GM18868 (cell line): ENCODE measurements around the gene P2RX1.
A peak's percentile ranks its signal among the peaks of the same experiment; 100 is the strongest.

Source experiments
- ATAC-seq: cut with Tn5 transposase; IDR thresholded peaks from one replicate; pipeline ENCODE4 v1.9.1; 2021; ENCODE audit warnings: mild to moderate bottlenecking, moderate library complexity; ENCODE audit not compliant: unreplicated experiment

Gene P2RX1

DNA sequence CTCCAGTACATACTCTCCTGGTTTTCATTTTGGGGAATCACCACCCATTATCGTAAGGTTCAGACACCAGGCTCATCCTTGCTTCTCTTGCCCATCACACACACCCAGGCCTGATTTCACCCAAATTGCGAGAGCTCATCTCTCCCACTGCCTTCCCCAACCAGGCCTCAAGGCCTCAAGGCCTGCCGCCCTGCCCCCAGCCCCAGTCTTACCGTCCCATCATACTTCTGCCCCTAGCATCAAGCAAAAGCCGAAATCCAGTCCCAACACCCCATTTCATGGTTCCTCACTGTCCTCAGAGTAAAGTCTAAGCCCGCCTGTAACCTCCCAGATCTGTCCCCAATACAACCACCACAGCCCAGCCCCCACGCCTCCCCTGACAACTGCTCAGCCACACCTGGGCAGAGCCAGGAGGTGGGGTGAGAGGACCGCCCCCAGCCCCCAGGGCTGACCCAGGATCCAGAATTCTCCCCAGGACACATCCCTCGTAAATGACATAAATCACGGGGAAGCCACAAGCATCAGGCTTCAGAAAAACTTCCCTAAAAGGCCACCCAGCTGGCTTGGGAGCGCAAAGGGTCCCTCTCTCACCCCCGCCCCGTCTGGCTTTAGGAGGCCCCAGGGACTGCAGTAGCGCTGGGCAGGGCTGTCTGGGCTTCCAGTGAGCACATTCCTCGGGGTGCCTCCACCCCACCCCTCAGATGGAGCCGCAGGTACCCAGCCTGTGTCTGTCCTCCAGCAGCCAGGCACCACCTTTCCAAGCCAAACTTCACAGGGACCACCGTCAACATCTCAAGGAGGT is 9.6 kb upstream of the P2RX1 start:
- ATAC-seq = no peak

DNA sequence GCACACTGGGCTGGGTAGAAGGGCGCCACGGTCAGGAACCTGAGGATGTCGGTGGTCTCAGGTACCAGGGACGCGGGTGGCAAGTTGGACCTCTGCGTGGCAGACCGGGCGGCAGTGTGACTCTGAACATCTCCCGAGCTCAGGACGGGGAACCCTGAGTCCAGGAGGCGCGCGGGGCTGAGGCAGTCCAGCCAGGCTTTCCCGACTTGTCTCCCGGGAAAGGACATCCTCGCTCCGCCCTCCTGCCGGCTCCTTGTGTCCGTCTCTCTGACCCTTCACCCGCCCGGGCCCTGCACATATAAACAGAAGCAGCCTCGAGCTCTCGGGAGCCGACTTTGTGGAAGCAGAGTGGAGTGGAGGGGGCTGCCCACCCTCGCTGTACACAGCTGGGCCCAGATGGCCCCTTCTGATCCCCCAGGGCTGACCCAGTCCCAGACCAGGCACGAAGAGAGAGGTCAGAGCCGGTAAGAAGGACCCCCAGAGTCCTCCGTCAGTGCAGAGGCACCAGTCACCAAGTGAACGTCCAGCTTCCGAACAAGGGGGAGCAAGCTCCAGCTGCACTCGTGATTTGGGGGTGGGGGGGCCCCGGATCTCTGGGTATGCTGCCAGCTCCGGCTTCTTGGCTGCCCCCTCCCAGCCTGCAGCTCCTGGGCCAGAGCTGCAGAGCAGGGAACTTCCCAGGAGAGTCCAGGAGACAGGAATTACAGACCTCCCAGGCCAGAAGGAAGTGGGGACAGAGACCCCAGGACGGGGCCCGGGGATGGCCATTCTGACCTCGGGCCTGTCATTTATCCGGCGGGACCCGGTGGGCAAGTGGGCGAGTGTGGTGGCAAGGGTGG is 8.5 kb upstream of the P2RX1 start:
- no peak for ATAC-seq

DNA sequence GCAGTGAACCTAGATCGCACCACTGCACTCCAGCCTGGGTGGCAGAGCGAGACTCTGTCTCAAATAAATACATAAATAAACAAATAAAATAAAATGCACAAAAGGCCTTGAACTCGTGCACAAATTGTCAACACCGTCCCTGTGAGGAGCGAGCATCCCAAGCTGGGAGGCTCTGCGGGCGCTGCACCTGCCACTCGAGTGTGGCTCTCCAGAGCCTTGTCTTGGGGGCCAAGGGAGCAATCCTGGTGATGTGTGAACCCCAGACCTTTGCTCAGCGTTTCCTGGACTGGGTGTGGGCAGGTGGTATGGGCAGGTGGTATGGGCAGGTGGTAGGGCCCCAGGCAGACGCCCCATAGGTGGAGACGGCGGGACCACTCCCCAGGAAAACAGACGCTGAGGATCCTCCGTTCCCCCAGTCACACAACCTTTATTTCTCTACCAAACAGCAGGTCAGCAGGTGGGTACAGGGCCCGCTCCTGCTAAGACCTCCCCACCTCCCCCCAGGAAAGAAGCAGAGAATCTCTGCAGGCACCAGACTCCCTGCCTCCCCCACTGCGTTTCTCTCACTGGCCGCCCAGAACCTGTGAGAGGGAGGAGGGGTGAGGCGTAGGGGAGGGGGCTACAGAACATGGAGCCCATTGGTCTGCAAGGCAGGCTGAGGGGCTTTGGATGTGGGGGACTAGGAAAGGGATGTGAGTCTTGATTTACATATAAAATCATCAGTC is 7.4 kb upstream of the P2RX1 start:
- no peak for ATAC-seq

DNA sequence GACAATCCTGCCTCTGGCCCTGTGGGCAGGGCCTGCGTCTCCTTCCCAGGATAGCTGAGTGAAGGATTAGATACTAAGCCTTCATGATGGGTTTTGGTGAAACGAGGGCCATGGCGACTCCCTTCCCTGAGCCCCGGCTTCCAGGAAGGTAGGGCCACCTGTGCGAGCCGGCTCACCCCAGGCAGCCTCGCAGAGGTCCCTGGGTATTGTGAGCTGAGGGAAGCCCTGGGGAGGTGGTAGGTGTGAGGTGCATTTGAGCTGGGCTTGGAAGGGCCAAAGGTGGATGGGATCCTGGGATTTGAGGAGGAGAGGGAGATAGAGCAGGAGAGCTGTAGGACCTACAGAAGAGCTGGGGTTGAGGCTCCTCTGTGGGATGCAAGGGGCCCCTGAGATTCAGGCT is 6.5 kb upstream of the P2RX1 start:
- no peak for ATAC-seq

DNA sequence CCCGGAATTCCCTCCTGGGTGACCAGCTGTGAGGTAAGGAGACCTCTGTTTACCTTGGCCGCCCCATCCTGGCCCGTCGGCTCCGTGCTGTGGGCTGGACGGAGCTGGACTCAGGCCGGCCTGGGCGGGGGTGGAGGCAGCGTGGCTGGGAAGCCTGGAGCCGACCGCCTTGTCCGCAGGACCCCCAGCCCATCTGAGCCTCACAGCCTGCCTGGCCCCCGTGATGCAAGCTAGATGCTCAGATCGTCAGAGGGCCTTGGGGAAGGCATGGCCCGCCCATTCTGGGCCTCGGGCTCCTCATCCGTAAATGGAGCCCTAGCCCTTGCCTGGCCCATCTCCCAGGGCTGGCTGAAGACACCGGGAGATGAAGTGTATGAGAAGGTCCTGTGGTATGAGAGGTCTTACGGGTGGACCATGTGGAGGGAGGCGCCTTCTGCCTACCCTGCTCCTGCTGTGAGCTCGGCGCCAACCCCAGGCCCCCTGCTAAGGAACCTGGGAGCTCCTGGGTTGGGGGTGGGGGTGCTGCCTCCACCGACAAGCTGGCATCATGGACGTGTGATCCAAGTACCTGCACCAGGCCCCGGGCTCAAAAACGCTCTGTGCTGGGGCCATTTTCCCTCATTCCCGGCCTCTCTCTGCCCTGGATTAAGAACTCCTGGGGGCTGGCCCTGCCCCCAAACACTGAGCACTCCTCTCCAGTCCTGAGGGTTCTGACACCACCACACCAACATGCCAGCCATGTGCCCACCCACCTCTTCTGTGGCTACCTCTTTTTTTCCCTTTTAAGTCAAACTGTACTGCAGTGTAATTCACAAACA is 5.4 kb upstream of the P2RX1 start:
- no peak for ATAC-seq

DNA sequence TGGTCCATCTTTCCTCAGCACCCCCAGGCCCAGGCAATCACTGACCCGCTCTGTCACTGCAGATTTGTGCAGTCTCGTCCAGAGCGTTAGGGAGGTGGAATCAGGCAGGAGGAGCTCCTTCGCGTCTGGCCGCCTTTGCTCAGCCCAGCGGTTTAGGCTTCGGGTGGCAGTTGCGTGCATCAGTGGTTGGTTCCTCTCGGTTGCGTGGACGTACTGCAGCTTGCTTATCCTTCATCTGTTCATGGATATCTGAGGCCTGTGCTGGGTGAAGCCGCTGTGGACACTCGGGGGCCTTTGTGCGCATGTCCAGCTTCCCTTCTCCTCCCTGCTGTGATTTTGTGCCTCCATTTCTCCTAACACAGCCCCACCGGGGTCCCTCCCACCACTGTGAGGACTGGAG is 4.7 kb upstream of the P2RX1 start:
- no peak for ATAC-seq

DNA sequence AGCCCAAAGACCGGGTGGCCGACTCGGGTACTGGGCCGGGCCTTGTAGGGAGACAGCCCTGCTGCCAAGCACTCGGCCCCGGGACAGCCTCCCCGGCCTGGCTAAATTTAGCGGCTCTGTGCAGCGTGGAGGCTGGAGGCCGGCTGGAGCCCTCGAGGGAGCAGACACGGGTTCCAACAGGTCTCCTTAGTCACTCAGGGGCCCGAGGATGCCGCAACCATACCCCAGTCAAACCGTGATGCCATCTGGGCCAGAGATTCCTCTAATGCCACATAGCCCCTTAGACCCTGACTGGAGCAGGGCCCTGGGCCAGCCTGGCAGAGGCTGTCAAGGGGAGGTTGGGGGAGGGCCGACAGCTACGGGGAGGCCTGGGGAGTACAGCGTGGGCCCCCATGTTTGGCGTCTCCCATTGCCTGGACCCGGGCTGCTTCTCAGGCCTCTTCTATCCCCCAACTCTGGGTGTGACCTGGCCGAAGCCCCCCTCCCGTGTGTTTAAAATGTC is 2.9 kb upstream of the P2RX1 start:
- no peak for ATAC-seq

DNA sequence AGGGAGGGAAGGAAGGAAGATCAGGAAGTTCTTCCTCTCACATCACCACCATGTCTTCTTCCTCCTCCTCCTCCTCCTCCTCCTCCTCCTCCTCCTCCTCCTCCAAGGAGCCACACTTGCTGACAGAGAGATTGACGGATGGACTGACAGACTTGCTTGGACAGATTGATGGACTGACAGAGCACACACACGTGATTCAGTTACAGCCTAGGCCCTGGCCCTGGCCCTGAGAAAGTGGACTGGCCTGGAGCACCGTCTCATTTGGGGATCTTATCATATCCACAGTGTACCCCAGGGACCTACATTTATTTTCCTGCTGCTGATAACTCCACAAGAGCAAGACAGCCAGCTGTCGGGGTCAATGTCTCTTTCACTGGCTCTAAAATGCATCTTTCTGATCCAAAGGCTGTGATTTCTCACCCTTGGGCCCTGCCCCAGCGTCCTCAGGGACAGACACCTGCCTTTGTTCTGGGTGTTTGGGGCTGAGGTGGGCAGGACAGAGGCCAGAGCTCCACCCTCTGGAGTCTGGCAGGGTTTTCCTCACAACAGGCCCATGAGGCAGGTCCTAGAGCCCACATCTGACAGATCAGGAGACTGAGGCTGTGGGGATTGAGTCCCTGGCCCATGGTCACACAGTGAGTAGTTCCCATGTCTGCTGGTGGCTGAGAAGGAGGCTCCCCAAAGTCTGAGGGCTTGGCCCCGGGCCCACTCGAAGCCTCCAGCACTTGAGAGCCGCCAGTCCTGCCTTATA is 2.3 kb upstream of the P2RX1 start:
- ATAC-seq = no peak

DNA sequence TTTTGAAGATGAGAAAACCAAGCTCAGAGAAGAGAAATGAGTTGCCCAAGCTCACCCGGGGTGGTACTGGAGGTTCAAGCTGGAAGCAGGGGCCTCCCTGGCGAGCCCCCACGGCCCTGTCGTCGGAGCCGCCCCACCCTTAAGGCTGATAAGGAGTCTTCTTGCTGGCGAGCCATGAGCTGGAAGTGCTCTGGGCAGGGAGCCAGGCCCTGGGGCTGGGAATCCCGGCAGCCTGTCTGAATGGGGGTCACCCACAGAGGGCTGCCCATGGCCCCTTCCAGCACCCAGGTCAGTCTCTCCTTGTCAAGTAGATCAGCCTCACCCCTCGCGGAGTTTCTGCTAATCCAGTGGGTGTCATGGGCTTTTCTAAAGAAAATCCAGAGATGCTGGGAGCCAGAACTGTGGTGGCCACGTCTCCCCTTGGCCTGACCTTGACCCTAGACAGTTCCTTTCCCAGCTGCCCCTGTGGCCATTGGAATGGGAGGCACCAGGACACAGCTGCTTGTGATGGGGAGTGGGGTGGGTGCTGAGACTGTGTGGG is 1.2 kb upstream of the P2RX1 start:
- no peak for ATAC-seq

DNA sequence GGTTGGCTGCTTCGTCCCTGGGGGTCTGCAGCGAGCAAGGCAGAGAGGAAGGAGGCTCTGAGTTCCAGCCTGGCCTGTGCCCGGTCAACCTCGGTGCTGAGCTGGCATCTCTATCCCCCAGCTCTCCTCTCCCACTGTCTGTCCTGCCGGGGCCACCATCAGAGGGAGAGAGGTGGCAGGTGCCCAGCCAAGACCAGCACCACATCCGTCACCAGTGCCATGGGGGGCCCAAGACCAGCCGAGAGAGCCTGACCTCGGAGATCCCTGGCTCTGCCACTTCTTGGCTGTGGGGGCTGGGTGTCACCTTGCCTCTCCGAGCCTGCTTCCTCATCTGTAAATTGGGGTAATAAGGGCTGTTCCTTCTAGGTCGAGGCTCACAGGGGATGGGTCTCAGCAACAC is 560 bp upstream of the P2RX1 start:
- ATAC-seq = no peak

DNA sequence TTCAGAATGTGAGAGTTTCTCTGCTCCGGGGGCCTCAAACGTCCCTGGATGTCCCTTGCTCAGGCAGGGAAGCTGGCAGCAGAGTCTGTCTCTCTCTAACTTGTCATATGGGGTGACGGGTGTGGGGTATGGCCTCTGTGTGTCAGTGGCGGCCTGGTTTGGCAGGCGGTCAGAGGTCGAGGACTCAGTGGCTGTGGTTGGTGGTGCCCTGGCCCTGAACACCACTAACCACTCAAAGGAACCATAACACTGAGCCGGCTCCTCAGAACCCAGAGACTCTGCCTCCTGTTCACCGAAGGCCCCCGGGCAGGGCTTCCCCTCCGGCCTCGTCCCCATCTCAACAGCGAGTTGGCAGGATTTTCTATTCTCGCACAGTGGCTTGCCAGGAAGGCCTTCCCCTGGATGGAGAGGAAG is 677 bp downstream of the P2RX1 start:
- no peak for ATAC-seq

DNA sequence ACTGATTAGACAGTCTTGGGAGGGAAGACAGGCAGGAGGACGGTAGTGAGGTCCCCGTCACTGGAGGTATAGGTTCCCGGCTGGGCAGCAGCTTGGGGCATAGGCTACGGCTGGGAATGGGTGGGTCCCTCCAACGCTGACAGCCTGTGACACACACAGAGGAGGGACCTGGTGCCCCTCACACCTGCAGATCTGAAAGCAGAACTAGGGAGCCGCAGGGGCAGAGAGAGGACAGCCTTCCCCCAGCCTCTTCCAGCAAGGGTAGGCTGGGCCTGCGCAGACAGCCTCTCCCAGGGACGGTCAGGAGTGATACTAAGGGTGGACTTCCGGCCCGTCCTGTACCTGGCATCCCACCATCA is 2.0 kb downstream of the P2RX1 start:
- ATAC-seq = peak; percentile 43

DNA sequence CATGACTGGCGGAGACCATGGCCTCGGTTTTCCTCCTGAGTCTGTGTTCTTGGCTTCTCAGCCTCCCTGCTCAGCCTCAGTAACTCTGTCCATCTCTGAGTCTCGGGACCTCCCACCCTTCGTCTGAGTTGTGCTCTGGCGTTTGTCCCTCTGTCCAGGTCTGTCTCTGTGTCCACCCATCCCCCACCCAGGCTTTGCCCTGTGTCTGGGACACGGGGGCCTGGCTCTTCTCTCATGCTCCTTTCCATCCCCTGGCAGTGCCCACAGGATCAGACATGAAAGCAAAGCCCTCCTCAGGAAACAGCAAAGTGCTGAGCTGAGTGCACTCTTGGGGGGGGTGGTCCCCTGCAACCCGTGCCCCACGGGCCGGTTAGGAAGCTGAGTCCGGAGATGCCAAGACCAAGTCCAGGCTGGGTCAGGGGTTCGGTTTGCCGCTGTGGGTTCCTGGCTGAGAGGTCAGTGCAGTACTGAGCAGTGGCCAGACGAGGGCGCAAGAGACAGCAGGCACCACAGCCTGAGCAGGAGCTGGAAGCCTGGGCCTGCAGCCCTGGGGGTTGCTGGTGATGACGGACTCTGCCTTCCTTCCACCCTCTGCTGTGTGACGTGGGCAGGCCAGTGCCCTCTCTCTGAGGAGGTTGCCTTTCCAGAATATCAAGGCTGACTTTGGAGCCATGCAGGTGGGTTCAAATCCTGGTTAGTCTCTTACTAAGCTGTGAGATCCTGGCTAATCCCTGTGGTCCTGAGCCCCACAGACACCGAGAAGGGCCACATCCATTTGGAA is 2.5 kb downstream of the P2RX1 start:
- ATAC-seq = peak; percentile 45

DNA sequence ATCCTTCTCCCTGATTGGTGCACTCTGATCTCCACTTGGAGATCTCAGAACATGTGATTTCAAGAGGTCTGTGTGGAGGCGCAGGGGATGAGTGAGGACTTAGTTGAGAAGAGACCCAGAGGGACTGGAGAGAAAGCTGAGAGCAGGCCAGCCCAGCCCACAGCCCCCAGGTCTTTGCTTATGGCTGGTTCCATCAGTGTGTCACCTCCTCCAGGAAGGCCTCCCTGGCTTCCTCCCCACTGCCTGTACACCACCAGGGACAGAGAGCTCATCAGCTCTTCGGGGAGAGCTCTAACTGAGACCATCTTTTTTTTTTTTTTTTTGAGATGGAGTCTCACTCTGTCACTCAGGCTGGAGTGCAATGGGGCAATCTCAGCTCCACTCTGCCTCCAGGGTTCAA is 3.4 kb downstream of the P2RX1 start:
- ATAC-seq = no peak

DNA sequence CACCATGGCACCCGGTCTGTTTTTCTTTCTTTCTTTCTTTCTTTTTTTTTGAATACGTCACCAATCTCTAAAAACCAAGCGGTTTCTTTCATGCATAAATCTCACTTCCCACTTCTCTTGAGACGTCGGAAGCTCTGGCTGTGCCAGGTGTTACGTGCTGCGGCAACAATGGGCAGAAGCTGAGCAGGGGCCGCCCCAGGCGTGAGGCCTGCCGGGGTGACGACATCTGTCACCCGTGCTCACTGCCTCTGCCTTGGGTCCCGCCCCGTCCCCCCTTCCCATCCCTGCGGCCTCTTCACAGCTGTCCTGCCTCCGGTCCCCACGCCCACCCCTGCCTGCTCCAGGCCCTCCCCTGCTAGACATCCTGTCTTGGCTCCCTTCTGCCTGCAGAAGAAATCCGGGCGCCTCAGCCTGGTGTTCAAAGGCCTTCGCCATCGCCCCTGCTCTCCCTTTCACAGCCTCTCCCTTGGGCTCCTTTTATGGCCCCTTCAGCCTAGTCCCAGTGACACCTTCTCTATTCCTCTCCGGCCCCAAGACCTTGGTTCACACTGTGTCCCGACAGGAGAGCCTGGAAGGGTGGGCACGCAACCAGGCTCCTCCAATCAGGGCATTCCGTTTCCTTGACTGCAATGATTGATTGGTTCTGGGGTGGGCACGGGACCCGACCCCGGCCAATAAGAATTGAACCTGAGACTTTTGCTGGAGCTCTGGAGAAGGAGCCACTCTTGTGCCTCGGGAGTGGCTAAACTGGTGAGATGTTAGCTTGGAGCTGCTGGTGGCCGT is 4.8 kb downstream of the P2RX1 start:
- ATAC-seq = peak; percentile 67

DNA sequence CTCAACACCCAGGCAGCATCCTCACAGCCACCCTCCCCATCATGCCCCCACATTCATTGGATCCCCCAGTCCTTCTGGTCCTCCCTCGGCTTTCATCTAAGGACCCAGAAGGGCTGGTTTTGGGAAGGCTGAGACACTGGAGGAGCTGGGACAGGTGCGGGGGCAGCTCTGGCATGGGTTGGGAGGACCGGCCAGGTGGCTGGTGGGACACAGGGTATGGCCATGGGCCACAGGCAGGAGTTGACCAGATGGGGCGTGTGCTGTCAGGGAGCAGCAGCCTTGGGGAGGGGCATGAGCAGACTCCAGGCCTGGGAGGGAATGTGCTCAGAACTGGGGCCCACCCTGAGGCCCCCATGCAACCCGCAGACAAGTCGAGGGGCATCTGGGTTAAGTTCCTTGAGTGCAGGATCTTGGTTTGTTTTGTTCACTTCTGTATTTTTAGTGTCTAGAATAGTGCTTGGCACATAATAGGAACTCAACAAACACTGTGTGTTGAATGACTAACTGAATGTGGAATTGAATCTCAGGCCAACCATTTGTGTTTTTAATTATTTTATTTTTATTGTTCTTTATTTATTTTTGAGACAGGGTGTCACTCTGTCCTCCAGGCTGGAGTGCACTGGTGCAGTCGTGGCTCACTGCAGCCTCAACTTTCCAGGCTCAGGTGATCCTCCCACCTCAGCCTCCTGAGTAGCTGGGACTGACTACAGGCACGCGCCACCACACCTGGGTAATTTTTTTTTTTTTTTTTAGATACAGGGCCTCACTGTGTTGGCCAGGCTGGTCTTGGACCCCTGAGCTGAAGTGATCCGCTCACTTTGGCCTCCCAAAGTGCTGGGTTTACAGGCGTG is 5.6 kb downstream of the P2RX1 start:
- ATAC-seq = no peak

DNA sequence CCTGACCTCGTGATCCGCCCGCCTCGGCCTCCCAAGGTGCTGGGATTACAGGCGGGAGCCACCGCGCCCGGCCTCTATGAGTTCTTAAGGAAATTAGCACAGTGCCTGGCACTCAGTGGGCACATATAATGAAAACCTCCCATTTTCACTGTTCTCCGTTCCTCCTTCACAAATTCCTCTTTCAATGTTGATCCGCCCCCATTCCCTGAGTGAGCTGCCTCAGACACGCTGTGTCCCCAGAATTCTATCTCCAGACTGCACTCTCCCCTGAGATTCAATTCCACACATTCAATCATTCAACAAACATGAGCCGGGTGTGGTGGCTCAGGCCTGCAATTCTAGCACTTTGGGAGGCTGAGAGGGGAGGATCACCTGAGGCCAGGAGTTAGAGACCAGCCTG is 7.0 kb downstream of the P2RX1 start:
- ATAC-seq = no peak
